Kidney (tissue), 14 donors: ENCODE results near the gene RPS4Y1. TPM values are rescaled to one million over a fixed set of nuclear protein-coding genes. Genes with fewer than 3 reads are reported as not detected.
"Not testable (repeated sequence)": the region's sequence is repeated elsewhere in the genome, so short reads cannot be mapped to it uniquely, and the experiment has no call there.

ENCODE experiments used
- DNase-seq, 5 donors: peaks; one replicate each; pipeline ENCODE4 v3.0.0-alpha.2; 2013 to 2020
- FAIRE-seq: peaks from 2 replicates; lab custom pipeline; 2012; peaks lifted over from hg19 to GRCh38; lab: Jason Lieb, UNC
- H3K27ac ChIP-seq, 2 donors: one replicate each; pipeline ENCODE4 v1.7.0; 2013; ENCODE audit warnings: low read depth in 2 of 2, low read length in 2 of 2, inconsistent platforms in 1 of 2
- H3K27me3 ChIP-seq: one replicate; pipeline ENCODE4 v1.7.1; 2013; ENCODE audit warnings: low read length, inconsistent platforms; ENCODE audit not compliant: control insufficient read depth, insufficient read depth
- H3K36me3 ChIP-seq, 3 donors: one replicate each; pipeline versions ENCODE4 v1.7.0 to v1.7.1; 2013; ENCODE audit warnings: low read length in 3 of 3, control low read depth in 1 of 3, inconsistent platforms in 1 of 3; ENCODE audit not compliant: insufficient read depth in 3 of 3, control insufficient read depth in 2 of 3
- H3K4me1 ChIP-seq, 3 donors: one replicate each; pipeline versions ENCODE4 v1.7.0 to v1.7.1; 2013; ENCODE audit warnings: low read length in 3 of 3, inconsistent platforms in 1 of 3, low read depth in 1 of 3; ENCODE audit not compliant: control insufficient read depth in 2 of 3, insufficient read depth in 2 of 3
- H3K4me3 ChIP-seq, 3 donors: one replicate each; pipeline versions ENCODE4 v1.7.0 to v1.8.1; 2013; ENCODE audit warnings: low read length in 3 of 3, control low read depth in 1 of 3, inconsistent platforms in 1 of 3
- H3K9ac ChIP-seq, 3 donors: one replicate each; pipeline versions ENCODE4 v1.7.0 to v1.7.1; 2013; ENCODE audit warnings: low read length in 3 of 3, control low read depth in 1 of 3, inconsistent platforms in 1 of 3
- H3K9me3 ChIP-seq, 3 donors: one replicate each; pipeline versions ENCODE4 v1.7.0 to v1.7.1; 2013; ENCODE audit warnings: low read length in 3 of 3, control low read depth in 1 of 3, inconsistent platforms in 1 of 3; ENCODE audit not compliant: control insufficient read depth in 2 of 3, insufficient read depth in 1 of 3
- intact Hi-C: fragments of 100-400 bp; cut with DNase I; formaldehyde crosslinking; loops from one replicate; pipeline ENCODE4 v1.11.1; 2022
- polyA plus RNA-seq: library from polyadenylated mRNA; stranded (reverse); fragments of 350-450 nt; fragmentation: Illumina TruSeq; extraction: RNeasy Lipid Tissue Mini Kit (QIAGEN cat#74804); gene quantifications from one replicate; pipeline ENCODE4 v1.2.3, GENCODE V29; 2014; ENCODE audit warnings: low read depth, low replicate concordance; ENCODE audit not compliant: insufficient read depth
- total RNA-seq: library from RNA; stranded (reverse); fragmentation: NEBNext Ultra II Directional; extraction: Animal tissue kit (Norgen Biotek cat#: 25700); gene quantifications from one replicate; pipeline ENCODE4 v1.2.1, GENCODE V29; 2021
- TF ChIP-seq, protein P1 (sequence below): IDR thresholded peaks from 3 replicates; pipeline ENCODE4 v1.5.1; 2012; ENCODE audit warnings: mild to moderate bottlenecking, moderate library complexity, borderline replicate concordance; ENCODE audit not compliant: insufficient read depth; ENCODE audit errors: extremely low read depth
- donor health status: control.
- donor health status: control.
- donor health status: control.
- donor health status: control.
- donor health status: control.
- donor health status: DM: yes; HTN: yes; CAD: no.
- donor health status: Normal renal cell carcinoma (clear cell type).

The RPS4Y1 gene
- total and polyA plus RNA-seq, 2 donors from 2014 or later: 602 TPM; not detected in 1

DNA sequence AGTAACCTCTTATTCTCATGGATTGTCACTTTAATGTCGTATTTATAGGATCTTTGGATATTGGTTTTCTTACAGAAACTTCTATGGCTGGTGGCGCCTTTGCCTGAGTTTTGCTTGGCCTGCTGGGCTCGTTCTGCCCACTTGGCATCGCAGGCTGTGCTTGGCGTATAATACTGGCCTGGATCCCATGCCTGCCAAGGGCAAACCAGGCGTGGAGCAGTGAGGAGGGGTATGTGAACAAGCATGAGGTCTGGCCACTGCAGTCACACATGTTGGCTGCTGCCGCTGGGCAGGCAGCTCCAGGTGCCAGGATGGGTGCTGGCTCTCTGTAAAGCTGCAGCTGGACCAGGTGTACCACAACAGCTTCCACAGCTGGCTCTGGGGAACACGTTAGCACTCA, 26.1 kb downstream of the RPS4Y1 start:
- H3K9ac ChIP-seq: no peak overlapping the region
- peaks cover 0 to 25% (median 4%) of the 10 kb centered on the region in 3 donors for H3K36me3 ChIP-seq
- DNase-seq (no peak), FAIRE-seq (no peak)
- H3K27ac ChIP-seq: no peak overlapping the region
- no peaks in the 10 kb centered on the region for H3K9me3 ChIP-seq
- TF ChIP-seq, protein P1, sequence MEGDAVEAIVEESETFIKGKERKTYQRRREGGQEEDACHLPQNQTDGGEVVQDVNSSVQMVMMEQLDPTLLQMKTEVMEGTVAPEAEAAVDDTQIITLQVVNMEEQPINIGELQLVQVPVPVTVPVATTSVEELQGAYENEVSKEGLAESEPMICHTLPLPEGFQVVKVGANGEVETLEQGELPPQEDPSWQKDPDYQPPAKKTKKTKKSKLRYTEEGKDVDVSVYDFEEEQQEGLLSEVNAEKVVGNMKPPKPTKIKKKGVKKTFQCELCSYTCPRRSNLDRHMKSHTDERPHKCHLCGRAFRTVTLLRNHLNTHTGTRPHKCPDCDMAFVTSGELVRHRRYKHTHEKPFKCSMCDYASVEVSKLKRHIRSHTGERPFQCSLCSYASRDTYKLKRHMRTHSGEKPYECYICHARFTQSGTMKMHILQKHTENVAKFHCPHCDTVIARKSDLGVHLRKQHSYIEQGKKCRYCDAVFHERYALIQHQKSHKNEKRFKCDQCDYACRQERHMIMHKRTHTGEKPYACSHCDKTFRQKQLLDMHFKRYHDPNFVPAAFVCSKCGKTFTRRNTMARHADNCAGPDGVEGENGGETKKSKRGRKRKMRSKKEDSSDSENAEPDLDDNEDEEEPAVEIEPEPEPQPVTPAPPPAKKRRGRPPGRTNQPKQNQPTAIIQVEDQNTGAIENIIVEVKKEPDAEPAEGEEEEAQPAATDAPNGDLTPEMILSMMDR: no peak
- H3K4me1 ChIP-seq: no peaks in the 10 kb centered on the region
- intact Hi-C loops: no loop called here
- no peaks in the 10 kb centered on the region for H3K27me3 ChIP-seq
- H3K4me3 ChIP-seq: no peak overlapping the region

DNA sequence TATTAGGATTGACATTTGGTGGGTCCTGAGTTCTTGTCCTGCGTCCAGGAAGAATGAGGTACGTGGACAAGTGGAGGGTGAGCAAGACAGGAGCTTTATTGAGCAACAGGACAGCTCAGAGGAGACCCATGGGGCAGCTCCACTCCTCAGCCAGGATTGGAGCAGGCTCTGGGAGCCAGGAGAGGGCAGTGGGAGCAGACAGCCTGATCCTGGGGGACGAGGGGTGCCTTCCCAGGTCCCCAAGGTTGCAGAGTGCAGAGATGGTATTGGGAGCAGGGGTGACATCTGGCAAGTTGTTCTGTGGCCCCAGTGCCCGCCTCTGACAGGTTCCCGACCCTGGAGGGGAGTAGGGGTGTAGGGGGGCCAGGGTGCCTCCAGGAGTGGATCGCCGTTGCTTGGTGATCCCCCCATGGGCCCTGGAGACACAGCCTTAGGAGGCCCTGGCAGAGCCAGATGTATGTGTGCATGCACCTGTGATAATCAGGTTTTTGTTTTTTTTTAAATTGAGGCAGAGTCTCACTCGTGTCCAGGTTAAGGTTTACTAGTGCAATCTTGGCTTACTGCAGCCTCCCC, 26.7 kb downstream of the RPS4Y1 start:
- peaks cover 0 to 25% (median 4%) of the 10 kb centered on the region in 3 donors for H3K36me3 ChIP-seq
- no peaks in the 10 kb centered on the region for H3K27me3 ChIP-seq
- no peaks in the 10 kb centered on the region for H3K9me3 ChIP-seq
- TF ChIP-seq, protein P1: no peak
- no peak for DNase-seq
- no peak for FAIRE-seq
- no peak overlapping the region for H3K4me3 ChIP-seq
- intact Hi-C loops: no loop called here
- H3K4me1 ChIP-seq: no peaks in the 10 kb centered on the region
- no peak overlapping the region for H3K9ac ChIP-seq
- H3K27ac ChIP-seq: no peak overlapping the region

DNA sequence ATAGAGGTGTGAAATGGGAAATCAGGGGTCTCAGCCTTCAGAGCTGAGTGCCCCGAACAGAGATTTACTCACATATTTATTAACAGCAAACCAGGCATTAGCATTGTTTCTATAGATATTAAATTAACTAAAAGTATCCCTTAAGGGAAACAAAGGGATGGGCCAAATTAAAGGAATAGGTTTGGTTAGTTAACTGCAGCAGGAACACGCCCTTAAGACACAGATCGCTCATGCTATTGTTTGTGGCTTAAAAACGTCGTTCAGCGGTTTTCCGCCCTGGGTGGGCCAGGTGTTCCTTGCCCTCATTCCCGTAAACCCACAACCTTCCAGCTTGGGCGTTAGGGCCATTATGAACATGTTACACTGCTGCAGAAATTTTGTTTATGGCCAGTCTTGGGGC, 30.8 kb downstream of the RPS4Y1 start:
- not testable (repeated sequence) for FAIRE-seq

DNA sequence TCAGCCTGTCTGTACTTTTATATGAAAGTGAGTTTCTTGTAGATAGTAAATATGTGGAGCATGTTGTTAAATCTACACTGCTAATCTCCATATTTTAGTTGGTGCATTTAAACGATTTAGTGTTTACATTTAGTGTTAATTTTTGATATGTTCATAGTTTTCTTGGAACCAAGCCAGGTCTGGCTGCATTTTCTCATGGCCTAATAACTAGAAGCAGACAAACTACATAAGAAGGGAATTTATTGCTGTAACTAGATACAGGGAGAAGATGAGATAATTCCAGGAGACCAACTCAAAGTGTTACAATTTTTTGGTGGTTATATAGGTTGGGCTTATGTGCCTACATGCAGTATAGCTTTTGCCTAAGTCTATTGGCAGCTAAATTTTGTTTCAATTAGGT, 32.8 kb downstream of the RPS4Y1 start:
- TF ChIP-seq, protein P1: no peak
- intact Hi-C loops: no loop called here
- FAIRE-seq (no peak), DNase-seq (peak in 1 of 5 donors; percentile 8)
- Histone ChIP-seq H3K4me3 (no peak overlapping the region), H3K4me1 (no peaks in the 10 kb centered on the region), H3K9me3 (no peaks in the 10 kb centered on the region), H3K9ac (no peak overlapping the region), H3K27ac (no peak overlapping the region), H3K36me3 (no peaks in the 10 kb centered on the region), H3K27me3 (no peaks in the 10 kb centered on the region)

More for the DNA sequence above, 30.8 kb downstream of the RPS4Y1 start:
- H3K36me3 ChIP-seq, H3K4me1 ChIP-seq, H3K9ac ChIP-seq, H3K4me3 ChIP-seq, H3K9me3 ChIP-seq, intact Hi-C loops, H3K27me3 ChIP-seq, DNase-seq, H3K27ac ChIP-seq: not testable (repeated sequence)
